Tibial nerve (tissue), 4 donors: ENCODE results near the gene TMEM272. TPM values are rescaled to one million over a fixed set of nuclear protein-coding genes. Genes with fewer than 3 reads are reported as not detected.
A peak's percentile ranks its signal among the peaks of the same experiment; 100 is the strongest.

Experiments used
- DNase-seq, 2 donors: peaks; one replicate each; pipeline ENCODE4 v3.0.0-alpha.2; 2019; ENCODE audit warnings: low spot score in 2 of 2
- H3K27ac ChIP-seq, 4 donors: fragments of 200-600 bp; sonication (generic) in 3 of 4; one replicate each; pipeline ENCODE4 v1.5.1; 2017 to 2019; ENCODE audit warnings: mild to moderate bottlenecking in 1 of 4
- H3K27me3 ChIP-seq, 2 donors: fragments of 200-600 bp; sonication (generic) in 1 of 2; one replicate each; pipeline versions ENCODE4 v1.5.1 to v1.6.0; 2017 to 2019
- H3K36me3 ChIP-seq, 3 donors: fragments of 200-600 bp; sonication (generic); one replicate each; pipeline ENCODE4 v1.5.1; 2018 to 2019
- H3K4me1 ChIP-seq, 4 donors: fragments of 200-600 bp; sonication (generic) in 3 of 4; one replicate each; pipeline ENCODE4 v1.5.1; 2017 to 2019
- H3K4me3 ChIP-seq, 4 donors: fragments of 200-600 bp; sonication (generic) in 3 of 4; one replicate each; pipeline ENCODE4 v1.5.1; 2017 to 2019; ENCODE audit warnings: mild to moderate bottlenecking in 1 of 4, moderate library complexity in 1 of 4
- H3K9me3 ChIP-seq, 4 donors: fragments of 200-600 bp; sonication (generic) in 3 of 4; one replicate each; pipeline ENCODE4 v1.5.1; 2017 to 2019
- EP300 ChIP-seq, 2 donors: sonication (generic); formaldehyde crosslinking; IDR thresholded peaks; one replicate each; pipeline ENCODE4 v1.6.1; 2017; ENCODE audit warnings: antibody characterized with exemption in 2 of 2, mild to moderate bottlenecking in 1 of 2
- POLR2A ChIP-seq, 2 donors: fragments of 450-650 bp; IDR thresholded peaks; one replicate each; pipeline ENCODE4 v1.6.1; 2017; ENCODE audit warnings: antibody characterized with exemption in 2 of 2, mild to moderate bottlenecking in 2 of 2, moderate library complexity in 2 of 2
- WGBS, 2 donors: methylation state at CpG; one replicate each; pipeline ENCODE4 v1.1.5; 2018; 5-methylcytosine and 5-hydroxymethylcytosine counted together
- total RNA-seq, 4 donors: library from RNA; depleted of rRNA; stranded (reverse); fragments of >200 nt; gene quantifications; one replicate each; pipeline ENCODE4 v1.1.0, GENCODE V29; 2016
- TF ChIP-seq, protein P1 (sequence below), 5 experiments: fragments of 200-600 bp in 3 of 5; fragments of 450-650 bp in 2 of 5; sonication (generic) in 3 of 5; IDR thresholded peaks; one replicate each; pipeline ENCODE4 v1.5.1; 2016 to 2019; ENCODE audit warnings: antibody characterized with exemption in 5 of 5, mild to moderate bottlenecking in 3 of 5, moderate library complexity in 2 of 5

TMEM272 gene
- total RNA-seq, 4 donors from 2014 or later: not detected

DNA sequence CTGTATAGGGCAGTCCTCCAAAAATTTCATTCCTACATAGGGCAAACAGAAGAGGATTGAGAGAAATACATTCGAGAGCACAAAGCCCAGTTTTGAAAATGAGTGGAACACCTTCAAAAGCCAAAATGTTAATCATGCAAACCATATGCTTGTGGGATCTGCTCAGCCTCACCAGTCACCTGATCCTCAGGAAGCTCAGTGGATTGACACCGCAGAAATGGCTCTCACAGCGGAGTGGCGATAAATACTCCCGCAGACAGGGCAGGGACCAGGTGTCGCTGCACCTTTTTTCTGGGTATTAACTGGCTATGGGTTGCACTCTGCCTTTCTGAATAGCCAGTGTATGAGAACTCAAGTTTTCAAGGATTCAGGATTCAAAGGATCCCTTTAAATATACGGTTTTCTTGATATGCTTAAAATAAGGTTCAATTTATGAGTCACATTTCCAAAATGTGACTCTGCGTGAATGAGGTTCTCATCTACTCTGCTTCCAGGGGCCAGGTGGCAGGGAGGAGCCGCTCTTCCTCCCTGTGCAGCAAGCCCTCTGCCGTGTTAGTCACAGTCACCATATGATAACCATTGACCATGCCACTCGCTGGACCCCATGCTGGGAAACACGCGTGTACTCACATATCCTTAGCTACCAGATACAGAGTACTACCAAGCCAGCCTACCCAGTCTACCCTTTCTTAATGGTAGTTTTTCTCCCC is 22.7 kb downstream of the TMEM272 start:
- WGBS, 2 donors: 73 to 74% methylated on average over 13 of the region's 13 CpGs
- TF ChIP-seq POLR2A (IDR thresholded peaks at IDR 0.05) (no peak), EP300 (IDR thresholded peaks at IDR 0.05) (no peak)
- TF ChIP-seq, protein P1, sequence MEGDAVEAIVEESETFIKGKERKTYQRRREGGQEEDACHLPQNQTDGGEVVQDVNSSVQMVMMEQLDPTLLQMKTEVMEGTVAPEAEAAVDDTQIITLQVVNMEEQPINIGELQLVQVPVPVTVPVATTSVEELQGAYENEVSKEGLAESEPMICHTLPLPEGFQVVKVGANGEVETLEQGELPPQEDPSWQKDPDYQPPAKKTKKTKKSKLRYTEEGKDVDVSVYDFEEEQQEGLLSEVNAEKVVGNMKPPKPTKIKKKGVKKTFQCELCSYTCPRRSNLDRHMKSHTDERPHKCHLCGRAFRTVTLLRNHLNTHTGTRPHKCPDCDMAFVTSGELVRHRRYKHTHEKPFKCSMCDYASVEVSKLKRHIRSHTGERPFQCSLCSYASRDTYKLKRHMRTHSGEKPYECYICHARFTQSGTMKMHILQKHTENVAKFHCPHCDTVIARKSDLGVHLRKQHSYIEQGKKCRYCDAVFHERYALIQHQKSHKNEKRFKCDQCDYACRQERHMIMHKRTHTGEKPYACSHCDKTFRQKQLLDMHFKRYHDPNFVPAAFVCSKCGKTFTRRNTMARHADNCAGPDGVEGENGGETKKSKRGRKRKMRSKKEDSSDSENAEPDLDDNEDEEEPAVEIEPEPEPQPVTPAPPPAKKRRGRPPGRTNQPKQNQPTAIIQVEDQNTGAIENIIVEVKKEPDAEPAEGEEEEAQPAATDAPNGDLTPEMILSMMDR (IDR thresholded peaks at IDR 0.05): no peak
- Histone ChIP-seq H3K36me3 (no peaks in the 10 kb centered on the region), H3K9me3 (no peaks in the 10 kb centered on the region), H3K27me3 (no peaks in the 10 kb centered on the region), H3K27ac (peak overlapping the region in 1 of 4 donors; percentile 15), H3K4me1 (peaks cover 0 to 46% (median 14%) of the 10 kb centered on the region in 4 donors), H3K4me3 (no peak overlapping the region)
- no peak for DNase-seq

- H3K27me3 ChIP-seq: no peaks in the 10 kb centered on the region
- H3K27ac ChIP-seq: no peak overlapping the region
- no peak for DNase-seq
- no peaks in the 10 kb centered on the region for H3K36me3 ChIP-seq
- WGBS, 2 donors: 54 to 62% methylated on average over 2 of the region's 2 CpGs
- H3K4me3 ChIP-seq: no peak overlapping the region
- TF ChIP-seq EP300 (IDR thresholded peaks at IDR 0.05) (no peak), POLR2A (IDR thresholded peaks at IDR 0.05) (no peak)
- TF ChIP-seq, protein P1 (IDR thresholded peaks at IDR 0.05): no peak
- no peaks in the 10 kb centered on the region for H3K9me3 ChIP-seq
- H3K4me1 ChIP-seq: peaks cover 0 to 45% (median 14%) of the 10 kb centered on the region in 4 donors
Measured at GRCh38 chr13:51821606-51822005, 23.4 kb downstream of the TMEM272 start.

GRCh38 chr13:51820016-51820597 is 24.9 kb downstream of the TMEM272 start:
- H3K36me3 ChIP-seq: no peaks in the 10 kb centered on the region
- WGBS, 2 donors: 83 to 86% methylated on average over 4 of the region's 4 CpGs
- no peaks in the 10 kb centered on the region for H3K9me3 ChIP-seq
- H3K27ac ChIP-seq: no peak overlapping the region
- DNase-seq: no peak
- H3K4me1 ChIP-seq: peaks cover 0 to 36% (median 9%) of the 10 kb centered on the region in 4 donors
- no peaks in the 10 kb centered on the region for H3K27me3 ChIP-seq
- no peak overlapping the region for H3K4me3 ChIP-seq
- TF ChIP-seq EP300 (IDR thresholded peaks at IDR 0.05) (no peak), POLR2A (IDR thresholded peaks at IDR 0.05) (no peak)
- TF ChIP-seq, protein P1 (IDR thresholded peaks at IDR 0.05): no peak

DNA sequence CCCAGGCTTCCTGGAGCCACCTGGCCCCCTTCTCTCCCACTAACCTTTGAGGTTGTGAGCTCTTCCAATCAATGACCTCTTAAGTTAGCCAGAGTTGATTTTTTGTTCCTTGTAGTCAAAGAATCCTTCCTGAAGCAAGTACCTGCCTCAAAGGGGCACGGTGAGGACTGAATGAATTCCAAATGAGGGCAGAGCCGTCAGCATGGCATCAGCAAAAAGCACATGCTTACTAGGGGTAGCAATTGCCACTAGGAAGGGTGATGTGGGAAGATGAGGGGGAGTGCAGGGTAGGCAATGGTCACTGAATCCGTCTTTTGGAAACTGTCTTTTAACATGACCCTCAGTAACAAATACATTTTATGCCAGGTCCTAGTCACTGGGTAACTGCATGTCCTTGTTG is 25.4 kb downstream of the TMEM272 start:
- H3K27me3 ChIP-seq: no peaks in the 10 kb centered on the region

More for the DNA sequence above, 25.4 kb downstream of the TMEM272 start:
- no peak for DNase-seq
- Histone ChIP-seq H3K27ac (no peak overlapping the region), H3K9me3 (no peaks in the 10 kb centered on the region), H3K4me1 (peaks cover 0 to 35% (median 7%) of the 10 kb centered on the region in 4 donors), H3K4me3 (no peak overlapping the region), H3K36me3 (no peaks in the 10 kb centered on the region)
- TF ChIP-seq POLR2A (IDR thresholded peaks at IDR 0.05): no peak
- no peak for TF ChIP-seq EP300 (IDR thresholded peaks at IDR 0.05)
- TF ChIP-seq, protein P1 (IDR thresholded peaks at IDR 0.05): no peak
- 83 to 87% methylated on average over 3 of the region's 3 CpGs for WGBS, 2 donors
